Kidney capillary endothelial cell (primary cell): ENCODE measurements around the gene TMEM87B.

ENCODE experiments used
- DNase-seq: peaks from one replicate; pipeline ENCODE4 v3.0.0-alpha.2; 2018; ENCODE audit warnings: low spot score

The TMEM87B gene

GRCh38 chr2:112150851-112151250 is 95.8 kb downstream of the TMEM87B start:
- DNase-seq = no peak

GRCh38 chr2:112151271-112151670 is 96.2 kb downstream of the TMEM87B start:
- no peak for DNase-seq

- no peak for DNase-seq
Observed at GRCh38 chr2:112151701-112152440, 96.8 kb downstream of the TMEM87B start.

GRCh38 chr2:112152476-112153178 is 97.6 kb downstream of the TMEM87B start:
- DNase-seq = no peak

- DNase-seq = no peak
Observed at GRCh38 chr2:112153179-112153490, 98.1 kb downstream of the TMEM87B start.

GRCh38 chr2:112153501-112153900 is 98.4 kb downstream of the TMEM87B start:
- DNase-seq = no peak

- DNase-seq = no peak
Observed at GRCh38 chr2:112154246-112155117, 99.4 kb downstream of the TMEM87B start.

GRCh38 chr2:112155331-112156151 is 100.5 kb downstream of the TMEM87B start:
- DNase-seq = no peak

GRCh38 chr2:112156152-112156986 is 101.3 kb downstream of the TMEM87B start:
- DNase-seq = no peak

- DNase-seq = no peak
Observed at GRCh38 chr2:112157472-112157871, 102.4 kb downstream of the TMEM87B start.

GRCh38 chr2:112159454-112159921 is 104.4 kb downstream of the TMEM87B start:
- no peak for DNase-seq

GRCh38 chr2:112160283-112161250 is 105.5 kb downstream of the TMEM87B start:
- no peak for DNase-seq

GRCh38 chr2:112161431-112162145 is 106.5 kb downstream of the TMEM87B start:
- DNase-seq = no peak

- no peak for DNase-seq
Observed at GRCh38 chr2:112162341-112162740, 107.3 kb downstream of the TMEM87B start.

GRCh38 chr2:112162956-112163355 is 107.9 kb downstream of the TMEM87B start:
- DNase-seq = no peak

- no peak for DNase-seq
Observed at GRCh38 chr2:112163541-112163981, 108.5 kb downstream of the TMEM87B start.

- no peak for DNase-seq
Observed at GRCh38 chr2:112164876-112165275, 109.8 kb downstream of the TMEM87B start.

GRCh38 chr2:112165296-112165695 is 110.2 kb downstream of the TMEM87B start:
- no peak for DNase-seq
